Measurements from ENCODE around the gene ADGRB2.

DNA sequence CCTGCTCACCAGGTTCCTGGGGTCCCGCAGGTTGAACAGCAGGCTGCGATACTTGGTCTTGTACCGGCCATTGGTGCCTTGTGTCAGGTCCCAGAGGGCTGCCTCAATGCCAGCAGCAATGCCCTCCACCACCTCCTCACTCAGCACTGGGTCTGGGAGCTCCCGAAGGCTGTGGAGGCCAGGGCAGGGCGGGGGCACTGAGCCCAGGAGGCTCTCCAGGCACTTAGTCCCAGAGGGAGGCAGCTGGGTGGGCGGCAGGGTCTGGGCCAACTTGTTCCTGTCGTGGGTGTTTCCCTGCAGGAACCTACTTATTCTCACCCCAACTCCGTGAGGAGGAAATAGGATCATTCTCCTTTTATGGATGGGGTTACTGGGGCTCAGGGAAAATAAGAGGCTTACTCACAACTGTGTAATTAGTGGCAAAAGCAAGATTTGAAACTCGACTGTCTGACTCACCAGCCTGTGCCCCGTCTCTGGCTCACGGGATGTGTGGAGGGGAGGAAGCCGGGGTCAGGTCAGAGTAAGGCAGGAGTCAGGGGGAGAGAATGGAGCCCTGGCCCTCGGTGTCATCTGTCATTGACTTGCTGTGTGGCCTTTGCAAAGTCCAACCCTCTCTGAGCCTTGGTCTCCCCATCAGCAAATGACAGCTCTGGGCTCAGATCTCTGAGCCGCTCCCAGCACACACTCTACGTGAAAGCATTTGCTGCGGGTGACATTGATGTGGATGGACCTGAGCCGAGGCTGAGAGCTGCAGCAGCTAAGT is 34.5 kb upstream of the ADGRB2 start:
- TF ChIP-seq, protein P1, sequence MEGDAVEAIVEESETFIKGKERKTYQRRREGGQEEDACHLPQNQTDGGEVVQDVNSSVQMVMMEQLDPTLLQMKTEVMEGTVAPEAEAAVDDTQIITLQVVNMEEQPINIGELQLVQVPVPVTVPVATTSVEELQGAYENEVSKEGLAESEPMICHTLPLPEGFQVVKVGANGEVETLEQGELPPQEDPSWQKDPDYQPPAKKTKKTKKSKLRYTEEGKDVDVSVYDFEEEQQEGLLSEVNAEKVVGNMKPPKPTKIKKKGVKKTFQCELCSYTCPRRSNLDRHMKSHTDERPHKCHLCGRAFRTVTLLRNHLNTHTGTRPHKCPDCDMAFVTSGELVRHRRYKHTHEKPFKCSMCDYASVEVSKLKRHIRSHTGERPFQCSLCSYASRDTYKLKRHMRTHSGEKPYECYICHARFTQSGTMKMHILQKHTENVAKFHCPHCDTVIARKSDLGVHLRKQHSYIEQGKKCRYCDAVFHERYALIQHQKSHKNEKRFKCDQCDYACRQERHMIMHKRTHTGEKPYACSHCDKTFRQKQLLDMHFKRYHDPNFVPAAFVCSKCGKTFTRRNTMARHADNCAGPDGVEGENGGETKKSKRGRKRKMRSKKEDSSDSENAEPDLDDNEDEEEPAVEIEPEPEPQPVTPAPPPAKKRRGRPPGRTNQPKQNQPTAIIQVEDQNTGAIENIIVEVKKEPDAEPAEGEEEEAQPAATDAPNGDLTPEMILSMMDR (IDR thresholded peaks at IDR 0.05): no peak
- no peak for TF ChIP-seq POLR2A (IDR thresholded peaks at IDR 0.05)
